Stimulated activated CD4-positive, alpha-beta T cell treated with anti-CD3 and anti-CD28 coated beads, Interleukin-4, amount 100 ng/mL, for 4 hours (primary cell): ENCODE measurements around the gene MADD.

Experiments
- DNase-seq, 2 experiments: peaks; one replicate each; pipeline ENCODE4 v3.0.0-alpha.2; 2020

MADD gene

GRCh38 chr11:47253660-47254059 lies 16.3 kb upstream of the MADD start:
- DNase-seq: no peak

- DNase-seq: no peak
Measured at GRCh38 chr11:47254386-47254785, 15.5 kb upstream of the MADD start.

- no peak for DNase-seq
Measured at GRCh38 chr11:47256374-47256773, 13.6 kb upstream of the MADD start.

GRCh38 chr11:47257177-47257516 lies 12.8 kb upstream of the MADD start:
- no peak for DNase-seq

- DNase-seq: no peak
Measured at GRCh38 chr11:47257517-47258316, 12.2 kb upstream of the MADD start, which contains the start of gene NR1H3. Gene NR1H3, plus strand, starts transcription at chr11:47257996. Its CDS starts 1,221 bp downstream, at chr11:47259217.

GRCh38 chr11:47258317-47258902 lies 11.5 kb upstream of the MADD start:
- no peak for DNase-seq

- peak; percentile 35 to 40 for DNase-seq
Measured at GRCh38 chr11:47259232-47259977, 10.5 kb upstream of the MADD start.

GRCh38 chr11:47260366-47260765 lies 9.6 kb upstream of the MADD start:
- DNase-seq: no peak

- DNase-seq: no peak
Measured at GRCh38 chr11:47261291-47261800, 8.6 kb upstream of the MADD start.

GRCh38 chr11:47264119-47264518 lies 5.8 kb upstream of the MADD start:
- DNase-seq: no peak

- DNase-seq: no peak
Measured at GRCh38 chr11:47264521-47264920, 5.4 kb upstream of the MADD start.

- no peak for DNase-seq
Measured at GRCh38 chr11:47267876-47268275, 2.1 kb upstream of the MADD start.

GRCh38 chr11:47268448-47269001 lies 1.4 kb upstream of the MADD start:
- no peak for DNase-seq

- peak; percentile 83 to 86 for DNase-seq
Measured at GRCh38 chr11:47269002-47269828, 718 bp upstream of the MADD start.

- DNase-seq: peak in 1 of 2 experiments; percentile 12
Measured at GRCh38 chr11:47270331-47271271, 668 bp downstream of the MADD start.

GRCh38 chr11:47271328-47271727 lies 1.4 kb downstream of the MADD start:
- DNase-seq: no peak

- DNase-seq: no peak
Measured at GRCh38 chr11:47271961-47272661, 2.2 kb downstream of the MADD start.

- DNase-seq: no peak
Measured at GRCh38 chr11:47272706-47273105, 2.8 kb downstream of the MADD start.

- no peak for DNase-seq
Measured at GRCh38 chr11:47274495-47275235, 4.7 kb downstream of the MADD start.

GRCh38 chr11:47276923-47277322 lies 7.0 kb downstream of the MADD start:
- no peak for DNase-seq
